ENCODE results near the gene KRTAP9-6.
"Not testable (repeated sequence)": the region's sequence is repeated elsewhere in the genome, so short reads cannot be mapped to it uniquely, and the experiment has no call there.

Gene KRTAP9-6
- total RNA-seq = 0 reads per million in 2 donors

DNA sequence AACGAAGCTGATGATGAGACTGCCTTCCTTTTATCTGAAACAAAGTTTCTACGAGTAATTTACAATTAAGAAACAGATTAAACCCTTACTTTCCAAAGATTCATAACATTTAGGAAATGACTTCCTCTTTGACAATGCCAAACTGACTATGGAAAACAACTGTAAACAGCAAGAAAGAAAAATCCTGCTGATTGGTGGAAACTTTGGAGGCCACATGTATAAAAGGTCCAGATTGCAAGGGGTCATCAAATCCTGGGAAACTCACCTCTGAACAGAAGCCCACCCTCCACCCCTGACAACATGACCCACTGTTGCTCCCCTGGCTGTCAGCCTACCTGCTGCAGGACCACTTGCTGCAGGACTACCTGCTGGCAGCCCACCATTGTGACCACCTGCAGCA lies at the start of gene KRTAP9-6:
Gene KRTAP9-6, plus strand, starts transcription at position 301 of the 400 bp plus-strand sequence. Its CDS starts 0 bp downstream, at position 301.
- DNase-seq = no peak

- no peak for DNase-seq
Observed at GRCh38 chr17:41215681-41216080, 49.5 kb upstream of the KRTAP9-6 start.

DNA sequence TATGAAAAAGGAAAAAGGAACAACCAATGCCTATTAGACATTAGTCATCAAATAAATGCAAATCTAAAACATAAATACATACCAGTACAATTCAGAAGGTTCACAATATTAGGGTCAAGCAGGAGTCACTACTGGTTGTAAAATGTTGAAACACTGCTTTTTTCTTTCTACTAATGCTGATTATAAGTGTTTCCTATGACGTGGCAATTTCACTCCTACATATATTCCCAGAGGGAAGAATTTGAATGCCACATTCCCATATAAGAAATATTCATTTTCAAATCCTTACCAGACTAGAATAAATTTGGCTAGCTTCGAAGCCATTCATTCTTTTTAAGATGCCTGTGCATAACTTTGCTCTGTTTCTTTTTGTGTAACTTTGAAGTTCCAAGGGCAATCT lies 41.4 kb upstream of the KRTAP9-6 start:
- no peak for DNase-seq

DNA sequence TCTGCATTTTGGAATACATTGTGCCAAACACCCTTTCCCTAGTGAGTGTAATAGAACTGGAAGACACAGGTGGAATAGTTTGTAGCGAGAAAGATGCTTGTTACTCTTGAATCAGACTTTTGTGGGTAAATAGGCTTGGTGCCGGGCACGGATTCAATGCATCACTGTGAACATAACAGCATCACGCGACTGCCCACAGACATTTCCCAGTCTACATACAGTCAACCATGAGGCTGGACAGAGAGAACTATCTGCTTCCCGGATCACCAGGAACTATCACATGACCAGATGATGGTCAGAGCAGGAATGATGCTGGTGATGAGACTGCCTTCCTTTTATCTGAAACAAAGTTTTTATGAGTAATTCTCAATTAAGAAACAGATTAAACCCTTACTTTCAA lies 39.1 kb upstream of the KRTAP9-6 start:
- no peak for DNase-seq

GRCh38 chr17:41226598-41227095 lies 38.5 kb upstream of the KRTAP9-6 start, which contains the start of gene KRTAP9-2:
Gene KRTAP9-2 (plus strand): TSS chr17:41226648. CDS start chr17:41226655, 7 bp downstream.
- DNase-seq = not testable (repeated sequence)

DNA sequence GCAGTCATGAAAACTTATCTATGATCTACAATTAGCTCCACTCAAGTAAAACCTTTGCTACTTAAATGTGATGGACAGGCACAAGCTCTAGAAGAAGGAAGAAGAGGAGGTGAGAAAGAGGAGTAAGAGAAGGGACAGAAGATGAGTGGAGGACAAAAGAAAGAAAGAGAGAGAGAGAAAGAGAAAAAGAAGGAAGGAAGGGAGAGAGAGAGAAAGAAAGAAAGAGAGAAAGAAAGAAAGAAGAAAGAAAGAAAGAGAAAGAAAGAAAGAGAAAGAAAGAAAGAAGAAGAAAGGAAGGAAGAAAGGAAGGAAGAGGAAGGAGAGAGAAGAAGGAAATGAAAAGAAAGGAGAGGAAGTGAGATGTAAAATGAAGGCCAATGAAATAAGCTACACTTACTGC lies 35.1 kb upstream of the KRTAP9-6 start:
- DNase-seq = no peak

GRCh38 chr17:41231731-41232130 lies 33.4 kb upstream of the KRTAP9-6 start:
- DNase-seq = no peak

- DNase-seq = not testable (repeated sequence)
Observed at GRCh38 chr17:41232399-41233105, 32.6 kb upstream of the KRTAP9-6 start, which contains the start of gene KRTAP9-3. Gene KRTAP9-3 (plus strand): TSS chr17:41232449. CDS start chr17:41232502, 53 bp downstream.

DNA sequence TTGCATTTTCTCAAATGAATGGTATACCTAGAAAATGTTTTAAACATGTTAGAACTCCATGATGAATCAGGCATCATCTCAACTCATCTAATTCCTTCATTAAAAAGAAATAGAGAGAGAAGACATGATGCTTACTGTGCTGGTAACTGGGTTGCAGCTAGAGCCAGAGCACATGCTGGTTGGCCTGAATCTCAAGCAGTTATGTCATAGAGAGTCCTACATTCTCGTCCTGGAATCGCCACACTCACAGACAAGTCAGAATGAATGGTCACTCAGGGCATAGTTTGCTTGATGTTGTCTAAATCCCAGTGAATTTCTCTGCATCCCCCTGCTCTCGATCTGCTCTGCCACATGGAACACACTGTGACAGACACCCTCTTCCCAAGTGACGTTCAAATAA lies 28.1 kb upstream of the KRTAP9-6 start:
- not testable (repeated sequence) for DNase-seq

DNA sequence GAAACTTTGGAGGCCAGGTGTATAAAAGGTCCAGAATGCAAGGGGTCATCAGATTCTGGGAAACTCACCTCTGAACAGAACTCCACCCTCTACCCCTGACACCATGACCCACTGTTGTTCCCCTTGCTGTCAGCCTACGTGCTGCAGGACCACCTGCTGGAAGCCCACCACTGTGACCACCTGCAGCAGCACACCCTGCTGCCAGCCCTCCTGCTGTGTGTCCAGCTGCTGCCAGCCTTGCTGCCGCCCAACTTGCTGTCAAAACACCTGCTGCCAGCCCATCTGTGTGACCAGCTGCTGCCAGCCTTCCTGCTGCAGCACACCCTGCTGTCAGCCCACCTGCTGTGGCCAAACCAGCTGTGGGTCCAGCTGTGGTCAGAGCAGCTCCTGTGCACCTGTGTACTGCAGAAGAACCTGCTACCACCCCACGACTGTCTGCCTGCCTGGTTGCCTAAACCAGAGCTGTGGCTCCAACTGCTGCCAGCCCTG lies 27.2 kb upstream of the KRTAP9-6 start, which contains the start of gene KRTAP9-8:
Gene KRTAP9-8, plus strand, starts transcription at position 51 of the 489 bp plus-strand sequence. Its CDS starts 53 bp downstream, at position 104.
- not testable (repeated sequence) for DNase-seq

DNA sequence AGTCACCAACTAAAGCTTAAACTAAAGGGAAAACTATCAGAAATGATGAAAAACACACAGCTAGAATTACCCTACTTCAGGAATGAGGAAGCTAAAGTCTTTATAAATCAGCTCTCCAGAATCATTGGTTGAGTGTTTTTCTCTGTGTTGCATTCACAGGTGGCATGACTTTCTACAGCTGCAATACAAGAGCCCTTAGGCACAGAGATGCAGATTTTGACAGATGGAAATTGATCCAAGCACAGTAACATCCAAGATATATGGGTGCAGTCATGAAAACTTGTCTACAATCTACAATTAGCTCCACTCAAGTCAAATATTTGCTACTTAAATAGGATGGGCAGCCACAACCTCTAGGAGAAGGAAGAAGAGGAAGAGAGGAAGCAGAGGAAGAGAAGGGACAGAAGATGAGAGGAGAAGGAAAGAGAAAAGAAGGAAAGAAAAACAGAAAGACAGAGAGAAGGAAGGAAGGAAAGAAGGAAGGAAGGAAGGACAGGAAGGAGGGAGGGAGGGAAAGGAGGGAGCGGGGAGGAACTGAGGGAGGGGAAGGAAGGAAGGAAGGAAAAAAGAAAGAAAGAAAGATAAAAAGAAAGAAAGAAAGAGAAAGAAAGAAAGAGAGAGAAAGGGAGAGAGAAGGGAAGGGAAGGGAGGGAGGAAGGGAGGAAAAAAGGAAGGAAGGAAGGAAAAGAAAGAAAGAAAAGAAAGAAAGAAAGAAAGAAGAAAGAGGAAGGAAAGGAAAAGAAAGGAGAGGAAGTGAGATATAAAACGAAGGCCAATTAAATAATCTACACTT lies 18.0 kb upstream of the KRTAP9-6 start:
- DNase-seq = not testable (repeated sequence)

GRCh38 chr17:41249637-41250240 lies 15.4 kb upstream of the KRTAP9-6 start, which contains the start of gene KRTAP9-4:
Gene KRTAP9-4 (plus strand): TSS chr17:41249687. CDS start chr17:41249721, 34 bp downstream.
- not testable (repeated sequence) for DNase-seq

GRCh38 chr17:41251261-41251660 lies 13.9 kb upstream of the KRTAP9-6 start:
- DNase-seq = no peak

GRCh38 chr17:41254861-41255260 lies 10.3 kb upstream of the KRTAP9-6 start:
- DNase-seq = no peak

DNA sequence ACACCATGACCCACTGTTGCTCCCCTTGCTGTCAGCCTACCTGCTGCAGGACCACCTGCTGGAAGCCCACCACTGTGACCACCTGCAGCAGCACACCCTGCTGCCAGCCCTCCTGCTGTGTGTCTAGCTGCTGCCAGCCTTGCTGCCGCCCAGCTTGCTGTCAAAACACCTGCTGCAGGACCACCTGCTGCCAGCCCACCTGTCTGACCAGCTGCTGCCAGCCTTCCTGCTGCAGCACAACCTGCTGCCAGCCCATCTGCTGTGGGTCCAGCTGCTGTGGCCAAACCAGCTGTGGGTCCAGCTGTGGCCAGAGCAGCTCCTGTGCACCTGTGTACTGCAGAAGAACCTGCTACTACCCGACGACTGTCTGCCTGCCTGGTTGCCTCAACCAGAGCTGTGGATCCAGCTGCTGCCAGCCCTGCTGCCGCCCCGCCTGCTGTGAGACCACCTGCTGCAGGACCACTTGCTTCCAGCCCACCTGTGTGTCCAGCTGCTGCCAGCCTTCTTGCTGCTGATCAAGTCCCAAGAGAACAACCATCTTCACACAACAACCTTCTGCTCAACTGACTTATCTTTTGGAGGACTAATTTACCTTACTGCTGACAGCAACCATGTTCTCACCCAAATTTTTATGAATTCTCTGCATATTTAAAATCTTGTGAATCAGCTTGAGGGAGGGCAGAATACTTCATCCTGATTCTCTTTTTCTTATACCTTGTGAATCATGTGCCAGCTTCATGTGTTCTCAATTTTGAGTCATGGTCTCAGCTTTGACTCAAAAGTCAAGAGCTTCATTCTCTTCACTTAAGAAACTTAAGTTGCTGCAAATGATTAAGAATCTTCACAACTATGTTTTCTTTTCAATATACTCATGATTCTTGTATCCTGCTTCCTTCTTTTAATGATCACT lies 9.5 kb upstream of the KRTAP9-6 start, which contains the start of gene KRTAP9-9:
Gene KRTAP9-9, plus strand, starts transcription at position 4 of the 910 bp plus-strand sequence.
- not testable (repeated sequence) for DNase-seq

DNA sequence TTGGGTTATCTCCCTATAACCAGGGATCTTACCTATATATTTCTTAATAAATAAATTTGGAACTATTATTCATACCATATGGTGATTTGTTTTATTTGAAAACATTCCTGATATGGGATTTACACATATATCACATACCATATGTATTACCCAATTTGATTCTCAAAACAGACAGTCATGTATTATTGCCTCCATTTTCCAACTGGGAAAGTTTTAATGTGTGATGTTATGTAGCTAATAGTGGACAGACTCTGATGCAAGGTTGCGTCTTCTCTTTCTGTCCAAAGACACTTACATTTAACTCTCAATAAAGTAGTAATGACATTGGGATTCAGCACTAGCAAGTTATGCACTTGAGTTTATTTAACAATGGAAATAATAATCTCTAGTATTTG lies 8.9 kb upstream of the KRTAP9-6 start:
- DNase-seq = no peak

GRCh38 chr17:41258406-41258805 lies 6.8 kb upstream of the KRTAP9-6 start:
- no peak for DNase-seq

GRCh38 chr17:41263212-41263611 lies 2.0 kb upstream of the KRTAP9-6 start:
- DNase-seq = no peak

DNA sequence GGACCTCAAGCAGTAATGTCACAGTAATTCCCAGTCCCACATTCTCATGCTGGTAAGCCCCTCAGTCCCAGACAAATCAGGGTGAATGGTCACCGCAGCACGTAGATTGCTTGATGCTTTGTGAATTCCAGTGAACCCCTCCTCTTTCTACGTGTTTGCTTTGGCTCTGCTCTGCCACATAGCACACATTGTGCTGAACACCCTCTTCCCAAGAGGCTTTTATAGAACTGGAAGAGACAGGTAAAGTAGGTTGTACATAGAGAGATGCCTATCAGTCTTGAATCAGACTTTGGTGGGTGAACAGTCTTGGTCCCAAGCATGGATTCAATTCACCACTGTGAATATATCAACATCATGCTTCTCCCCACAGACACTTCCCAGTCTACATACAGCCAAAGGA lies 579 bp upstream of the KRTAP9-6 start:
- DNase-seq = no peak

DNA sequence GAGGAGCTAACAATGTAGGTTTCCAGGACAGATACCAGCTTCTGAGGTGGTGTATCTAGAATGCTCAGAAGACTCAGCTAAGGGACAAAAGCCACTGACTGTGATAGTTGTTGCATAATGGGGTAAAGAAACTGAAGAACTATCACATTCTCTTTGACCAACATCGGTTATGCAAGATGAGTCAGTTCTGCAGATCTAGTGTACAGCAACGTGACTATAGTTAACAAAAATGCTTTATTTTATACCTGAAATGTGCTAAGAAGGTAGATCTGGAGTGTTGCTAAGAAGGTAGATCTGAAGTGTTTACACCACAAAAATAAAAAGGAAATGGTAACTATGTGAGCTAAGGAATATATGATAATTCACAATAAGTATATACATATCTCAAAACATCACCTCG lies 2.5 kb downstream of the KRTAP9-6 start:
- DNase-seq = no peak

DNA sequence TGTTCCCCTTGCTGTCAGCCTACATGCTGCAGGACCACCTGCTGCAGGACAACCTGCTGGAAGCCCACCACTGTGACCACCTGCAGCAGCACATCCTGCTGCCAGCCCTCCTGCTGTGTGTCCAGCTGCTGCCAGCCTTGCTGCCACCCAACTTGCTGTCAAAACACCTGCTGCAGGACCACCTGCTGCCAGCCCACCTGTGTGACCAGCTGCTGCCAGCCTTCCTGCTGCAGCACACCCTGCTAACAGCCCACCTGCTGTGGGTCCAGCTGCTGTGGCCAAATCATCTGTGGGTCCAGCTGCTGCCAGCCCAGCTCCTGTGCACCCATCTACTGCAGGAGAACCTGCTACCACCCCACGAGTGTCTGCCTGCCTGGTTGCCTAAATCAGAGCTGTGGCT lies 6.1 kb downstream of the KRTAP9-6 start:
- not testable (repeated sequence) for DNase-seq
